ENCODE results near the gene B4GALT3.
A peak's percentile ranks its signal among the peaks of the same experiment; 100 is the strongest.

The B4GALT3 gene

GRCh38 chr1:161196521-161197451 lies 19.5 kb upstream of the B4GALT3 start:
- TF ChIP-seq CTCF (conservative IDR thresholded peaks at IDR 0.05) (no peak), ZFX (IDR thresholded peaks at IDR 0.05) (no peak)

GRCh38 chr1:161196111-161196510 lies 18.8 kb upstream of the B4GALT3 start:
- TF ChIP-seq ZFX (IDR thresholded peaks at IDR 0.05) (no peak), CTCF (conservative IDR thresholded peaks at IDR 0.05) (no peak)
- H3K27ac ChIP-seq, result no peak overlapping the region

More at GRCh38 chr1:161196521-161197451, 19.5 kb upstream of the B4GALT3 start:
- H3K27ac ChIP-seq, result no peak overlapping the region

GRCh38 chr1:161195171-161195570 lies 17.9 kb upstream of the B4GALT3 start:
- H3K27ac ChIP-seq, result no peak overlapping the region
- TF ChIP-seq CTCF (conservative IDR thresholded peaks at IDR 0.05), result no peak

- H3K27ac ChIP-seq, result no peak overlapping the region
- no peak for TF ChIP-seq CTCF (conservative IDR thresholded peaks at IDR 0.05)
- no peak for TF ChIP-seq ZFX (IDR thresholded peaks at IDR 0.05)
Observed at GRCh38 chr1:161193561-161194235, 16.4 kb upstream of the B4GALT3 start.

GRCh38 chr1:161192476-161193465 lies 15.5 kb upstream of the B4GALT3 start:
- TF ChIP-seq ZFX (IDR thresholded peaks at IDR 0.05) (no peak), CTCF (conservative IDR thresholded peaks at IDR 0.05) (peak; percentile 96)

GRCh38 chr1:161191971-161192370 lies 14.7 kb upstream of the B4GALT3 start:
- no peak overlapping the region for H3K27ac ChIP-seq
- TF ChIP-seq CTCF (conservative IDR thresholded peaks at IDR 0.05) (no peak), ZFX (IDR thresholded peaks at IDR 0.05) (no peak)

More at GRCh38 chr1:161192476-161193465, 15.5 kb upstream of the B4GALT3 start:
- H3K27ac ChIP-seq, result no peak overlapping the region
